ENCODE data around the gene SIN3A. TPM values are rescaled to one million over a fixed set of nuclear protein-coding genes. Genes with fewer than 3 reads are reported as not detected.

The SIN3A gene
- total and polyA plus RNA-seq, 2 experiments from 2014 or later: 13.9 to 27.7 TPM

- H4K20me1 ChIP-seq (ENCODE audit: insufficient read depth): no peaks in the 10 kb centered on the region
- no peaks in the 10 kb centered on the region for H3K27me3 ChIP-seq (replicated peaks; ENCODE audit: insufficient read depth)
- H3K79me2 ChIP-seq (ENCODE audit: insufficient read depth): peaks cover 9% of the 10 kb centered on the region
- no peak for TF ChIP-seq EZH2 (IDR thresholded peaks at IDR 0.05; ENCODE audit: insufficient read depth, poor library complexity, severe bottlenecking)
- no peak for TF ChIP-seq EZH2phosphoT487 (IDR thresholded peaks at IDR 0.05; ENCODE audit: insufficient read depth, low read depth)
- peak overlapping the region; percentile 96 for H3K9ac ChIP-seq
- no peaks in the 10 kb centered on the region for H3K9me3 ChIP-seq (ENCODE audit: low read depth)
- H2AFZ ChIP-seq: peak overlapping the region; percentile 87
- DNase-seq: peak; percentile 96
- peak overlapping the region; percentile 93 for H3K4me3 ChIP-seq
- peaks cover 21% of the 10 kb centered on the region for H3K4me1 ChIP-seq (ENCODE audit: insufficient read depth)
- in situ Hi-C loops (cut with MboI): no loop called here
- peak overlapping the region; percentile 91 for H3K27ac ChIP-seq
- no peaks in the 10 kb centered on the region for H3K36me3 ChIP-seq (ENCODE audit: low read depth)
- H3K4me2 ChIP-seq (ENCODE audit: unreplicated experiment): peak overlapping the region; percentile 83
- 1 to 2% methylated on average over 35 to 37 of the region's 48 CpGs for WGBS, 2 experiments (ENCODE audit: low coverage in 1 of 2, low lambda C conversion rate in 2 of 2, missing lambda C conversion rate in 2 of 2)
- no peaks in the 10 kb centered on the region for H3K9me2 ChIP-seq (ENCODE audit: insufficient read depth)
- H3F3A ChIP-seq (ENCODE audit: insufficient read depth): peaks cover 36% of the 10 kb centered on the region
Measured at GRCh38 chr15:75455424-75455981, 4.0 kb upstream of the SIN3A start.

- H3K4me3 ChIP-seq: peak overlapping the region; percentile 93
- WGBS, 2 experiments (ENCODE audit: low coverage in 1 of 2, low lambda C conversion rate in 2 of 2, missing lambda C conversion rate in 2 of 2): 0% methylated on average over 47 to 102 of the region's 116 CpGs
- no peaks in the 10 kb centered on the region for H3K9me2 ChIP-seq (ENCODE audit: insufficient read depth)
- H3K9me3 ChIP-seq (ENCODE audit: low read depth): no peaks in the 10 kb centered on the region
- H3K79me2 ChIP-seq (ENCODE audit: insufficient read depth): peaks cover 17% of the 10 kb centered on the region
- H3K4me2 ChIP-seq (ENCODE audit: unreplicated experiment): peak overlapping the region; percentile 83
- peak overlapping the region; percentile 96 for H3K9ac ChIP-seq
- no peak for TF ChIP-seq EZH2 (IDR thresholded peaks at IDR 0.05; ENCODE audit: insufficient read depth, poor library complexity, severe bottlenecking)
- TF ChIP-seq EZH2phosphoT487 (IDR thresholded peaks at IDR 0.05; ENCODE audit: insufficient read depth, low read depth): no peak
- H3K27me3 ChIP-seq (replicated peaks; ENCODE audit: insufficient read depth): no peaks in the 10 kb centered on the region
- peaks cover 23% of the 10 kb centered on the region for H3K4me1 ChIP-seq (ENCODE audit: insufficient read depth)
- H4K20me1 ChIP-seq (ENCODE audit: insufficient read depth): no peaks in the 10 kb centered on the region
- peak overlapping the region; percentile 87 for H2AFZ ChIP-seq
- in situ Hi-C loops (cut with MboI): no loop called here
- H3K27ac ChIP-seq: peak overlapping the region; percentile 91
- no peaks in the 10 kb centered on the region for H3K36me3 ChIP-seq (ENCODE audit: low read depth)
- H3F3A ChIP-seq (ENCODE audit: insufficient read depth): peaks cover 44% of the 10 kb centered on the region
- DNase-seq: peak; percentile 85
Measured at GRCh38 chr15:75454471-75455378, 3.2 kb upstream of the SIN3A start.

DNA sequence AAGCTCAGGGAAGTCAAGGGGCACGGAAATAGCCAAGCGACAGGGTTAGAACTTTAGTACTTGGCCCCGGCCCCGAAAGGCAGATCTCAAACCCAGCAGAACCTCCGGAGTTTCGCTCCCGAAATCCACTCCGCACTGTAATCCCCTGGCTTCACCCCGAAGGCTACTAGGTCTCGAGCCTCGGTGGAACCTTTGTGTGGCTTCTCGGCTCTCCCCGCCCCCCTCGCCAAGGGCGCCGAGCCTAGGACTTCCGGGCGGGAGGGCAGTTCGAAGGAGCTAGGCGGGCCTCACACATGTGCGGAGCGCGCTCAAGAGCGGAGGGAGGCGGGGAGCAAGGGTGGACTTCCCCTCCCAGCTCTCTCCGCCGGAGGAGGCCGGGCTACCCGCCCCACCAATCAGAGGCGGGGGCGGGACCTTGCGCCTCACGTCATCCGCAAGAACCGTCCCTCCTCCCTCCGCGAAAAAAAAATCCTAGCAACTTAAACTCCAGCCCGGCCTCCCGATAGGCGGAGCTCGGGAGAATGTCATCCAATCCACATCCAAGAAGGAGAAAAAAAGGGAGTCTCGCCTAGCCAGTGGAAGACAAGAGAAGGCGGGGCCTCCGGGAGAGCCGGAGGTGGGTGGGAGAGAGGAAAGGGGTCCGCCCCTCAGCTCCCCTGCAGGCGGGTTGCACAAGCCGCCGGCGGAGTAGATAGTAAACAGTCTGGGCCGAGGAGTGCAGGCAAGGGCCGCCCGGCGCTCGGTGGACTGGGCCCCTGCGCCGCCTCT lies 2.4 kb upstream of the SIN3A start:
- peaks cover 25% of the 10 kb centered on the region for H3K79me2 ChIP-seq (ENCODE audit: insufficient read depth)
- peak overlapping the region; percentile 76 for H2AFZ ChIP-seq
- no peaks in the 10 kb centered on the region for H3K36me3 ChIP-seq (ENCODE audit: low read depth)
- H3K9me3 ChIP-seq (ENCODE audit: low read depth): no peaks in the 10 kb centered on the region
- TF ChIP-seq EZH2 (IDR thresholded peaks at IDR 0.05; ENCODE audit: insufficient read depth, poor library complexity, severe bottlenecking) (no peak), EZH2phosphoT487 (IDR thresholded peaks at IDR 0.05; ENCODE audit: insufficient read depth, low read depth) (no peak)
- H3K9me2 ChIP-seq (ENCODE audit: insufficient read depth): no peaks in the 10 kb centered on the region
- H3K9ac ChIP-seq: peak overlapping the region; percentile 96
- no peaks in the 10 kb centered on the region for H3K27me3 ChIP-seq (replicated peaks; ENCODE audit: insufficient read depth)
- H3K4me2 ChIP-seq (ENCODE audit: unreplicated experiment): peak overlapping the region; percentile 99
- peak overlapping the region; percentile 91 for H3K27ac ChIP-seq
- peaks cover 52% of the 10 kb centered on the region for H3F3A ChIP-seq (ENCODE audit: insufficient read depth)
- DNase-seq: peak; percentile 100
- H3K4me3 ChIP-seq: peak overlapping the region; percentile 93
- H4K20me1 ChIP-seq (ENCODE audit: insufficient read depth): no peaks in the 10 kb centered on the region
- WGBS, 2 experiments (ENCODE audit: low coverage in 1 of 2, low lambda C conversion rate in 2 of 2, missing lambda C conversion rate in 2 of 2): 1% methylated on average over 50 to 51 of the region's 57 CpGs
- H3K4me1 ChIP-seq (ENCODE audit: insufficient read depth): peaks cover 31% of the 10 kb centered on the region
- in situ Hi-C loops (cut with MboI): no loop called here

Data from GM23248 (cell line).